HuH-7.5 (cell line): Measurements from ENCODE around the gene LGALS7.

Experiments
- DNase-seq: peaks from one replicate; pipeline ENCODE4 v3.0.0; 2011; ENCODE audit warnings: low spot score

LGALS7 gene

GRCh38 chr19:38726761-38727301 lies 46.5 kb downstream of the LGALS7 start:
- no peak for DNase-seq

DNA sequence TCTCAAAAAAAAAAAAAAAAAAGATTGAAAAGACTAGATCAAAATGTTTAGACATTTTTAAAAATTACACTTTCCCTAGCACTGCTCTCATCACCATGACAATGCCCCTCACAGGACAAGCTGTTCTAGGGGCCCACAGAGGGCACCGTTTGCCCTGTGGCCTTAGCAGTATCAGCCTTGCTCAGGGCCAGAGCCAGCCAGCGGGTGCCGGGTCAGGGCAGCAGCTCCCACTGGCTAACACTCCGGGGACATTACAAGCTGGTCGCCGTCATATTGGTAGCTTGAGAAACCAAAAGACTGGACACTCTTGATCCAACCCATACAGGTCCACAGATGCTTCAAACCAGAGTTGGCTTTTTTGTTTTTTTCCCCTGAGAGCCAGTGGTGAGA lies 47.0 kb downstream of the LGALS7 start:
- no peak for DNase-seq

- no peak for DNase-seq
Observed at GRCh38 chr19:38725469-38726283, 47.6 kb downstream of the LGALS7 start.

GRCh38 chr19:38723990-38724854 lies 49.1 kb downstream of the LGALS7 start:
- DNase-seq = no peak

DNA sequence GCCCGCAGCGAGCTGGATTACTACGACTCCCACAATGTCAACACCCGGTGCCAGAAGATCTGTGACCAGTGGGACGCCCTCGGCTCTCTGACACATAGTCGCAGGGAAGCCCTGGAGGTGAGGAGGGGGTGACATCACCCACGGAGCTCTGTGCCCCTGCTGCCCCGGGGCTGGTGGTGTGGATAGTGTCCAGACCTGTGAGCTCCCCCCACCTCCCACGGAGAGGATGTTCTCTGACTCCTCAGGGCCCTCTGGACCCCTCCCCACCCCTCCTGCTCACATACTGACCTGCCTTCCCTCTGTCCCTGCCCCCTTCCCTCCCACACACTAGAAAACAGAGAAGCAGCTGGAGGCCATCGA lies 49.7 kb downstream of the LGALS7 start:
- DNase-seq = no peak

GRCh38 chr19:38722947-38723605 lies 50.2 kb downstream of the LGALS7 start:
- no peak for DNase-seq

- peak; percentile 80 for DNase-seq
Observed at GRCh38 chr19:38721979-38722773, 51.1 kb downstream of the LGALS7 start.

GRCh38 chr19:38721496-38721895 lies 51.8 kb downstream of the LGALS7 start:
- DNase-seq = no peak
